MM.1S (cell line): ENCODE measurements around the gene RNF187.

Experiments
- CTCF ChIP-seq: fragments of 300-600 bp; sonication (generic); IDR thresholded peaks from 2 replicates; pipeline ENCODE4 v1.5.1; 2016; ENCODE audit warnings: antibody characterized with exemption, low read length, mixed read lengths
- EZH2 ChIP-seq: fragments of 300-600 bp; sonication (generic); optimal IDR thresholded peaks from 2 replicates; pipeline ENCODE3; 2017; ENCODE audit warnings: low read depth, mild to moderate bottlenecking, antibody characterized with exemption, low read length, mixed read lengths
- EZH2phosphoT487 ChIP-seq: fragments of 300-600 bp; sonication (generic); IDR thresholded peaks from 2 replicates; pipeline ENCODE4 v1.6.1; 2018; ENCODE audit warnings: antibody characterized with exemption, low read length

DNA sequence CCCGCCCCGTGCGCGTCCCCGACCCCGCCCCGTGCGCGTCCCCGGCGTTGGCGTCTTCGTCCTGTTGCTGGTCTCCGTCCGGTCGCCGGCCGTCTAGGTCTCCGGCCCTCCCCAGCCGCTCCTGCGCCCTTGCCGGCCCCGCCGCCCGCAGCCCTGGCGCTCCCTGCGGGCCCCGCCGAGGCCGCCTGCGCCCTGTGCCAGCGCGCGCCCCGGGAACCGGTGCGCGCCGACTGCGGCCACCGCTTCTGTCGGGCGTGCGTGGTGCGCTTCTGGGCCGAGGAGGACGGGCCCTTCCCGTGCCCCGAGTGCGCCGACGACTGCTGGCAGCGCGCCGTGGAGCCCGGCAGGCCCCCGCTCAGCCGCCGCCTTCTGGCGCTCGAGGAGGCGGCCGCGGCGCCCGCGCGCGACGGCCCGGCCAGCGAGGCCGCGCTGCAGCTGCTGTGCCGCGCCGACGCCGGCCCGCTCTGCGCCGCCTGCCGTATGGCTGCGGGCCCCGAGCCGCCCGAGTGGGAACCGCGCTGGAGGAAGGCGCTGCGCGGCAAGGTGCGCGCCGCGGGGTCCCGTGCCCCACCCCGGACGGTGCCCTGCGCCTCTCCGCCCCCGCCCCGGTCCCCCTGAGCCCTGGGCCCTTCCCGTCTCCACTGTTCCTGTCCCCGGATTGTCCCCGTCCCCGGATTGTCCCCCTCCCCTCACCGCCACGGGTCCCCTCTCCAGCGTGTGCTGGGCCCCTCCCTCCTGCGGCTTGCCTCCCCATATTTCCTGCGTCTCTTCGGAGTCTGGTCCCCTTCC, at the start of gene RNF187:
- no peak for TF ChIP-seq EZH2
- no peak for TF ChIP-seq CTCF
- no peak for TF ChIP-seq EZH2phosphoT487
